ENCODE measurements around the gene ASCC3. TPM values are rescaled to one million over a fixed set of nuclear protein-coding genes. Genes with fewer than 3 reads are reported as not detected.

Gene ASCC3
- total and polyA plus RNA-seq, 2 donors (not counting 3 experiments of a cell fraction or from before 2014, with no cell fraction given) = 15.7 to 57.2 TPM

GRCh38 chr6:100899202-100899601 is 18.1 kb upstream of the ASCC3 start:
- Histone ChIP-seq H3K9ac (replicated peaks; ENCODE audit: extremely low read depth, insufficient read depth, low read length) (no peak overlapping the region), H2AFZ (ENCODE audit: low read depth, low read length) (no peak overlapping the region), H4K20me1 (replicated peaks; ENCODE audit: control insufficient read depth, extremely low read depth, insufficient read depth, low read length) (no peaks in the 10 kb centered on the region), H3K4me3 (replicated peaks in 1 of 3; ENCODE audit: insufficient read depth in 1 of 3, low read depth in 1 of 3, low read length in 3 of 3) (no peak overlapping the region), H3K27ac (ENCODE audit: insufficient read depth, low read depth, low read length) (no peak overlapping the region), H3K36me3 (ENCODE audit: control insufficient read depth in 2 of 2, extremely low read depth in 1 of 2, insufficient read depth in 2 of 2, low read length in 2 of 2) (no peaks in the 10 kb centered on the region), H3K4me1 (ENCODE audit: control insufficient read depth, extremely low read depth, insufficient read depth, low read length) (no peaks in the 10 kb centered on the region), H3K4me2 (ENCODE audit: insufficient read depth, low read length) (no peak overlapping the region), H3K9me3 (replicated peaks; ENCODE audit: control insufficient read depth, insufficient read depth, low read length) (no peaks in the 10 kb centered on the region), H3K79me2 (ENCODE audit: control insufficient read depth, insufficient read depth, low read length) (no peaks in the 10 kb centered on the region), H3K9me1 (replicated peaks; ENCODE audit: control insufficient read depth, extremely low read depth, insufficient read depth, low read length) (no peaks in the 10 kb centered on the region), H3K27me3 (ENCODE audit: control insufficient read depth in 2 of 2, insufficient read depth in 2 of 2, low read length in 2 of 2) (no peaks in the 10 kb centered on the region)
- POLR2A ChIA-PET = no interaction called here
- dilution Hi-C loops (cut with MboI; ENCODE audit: extremely low pct_ligation_motif_present, low sequenced_read_pairs) = no loop called here
- FAIRE-seq (no peak), DNase-seq (ENCODE audit: low read depth, low spot score) (no peak)
- TF ChIP-seq POLR2AphosphoS5 (IDR thresholded peaks at IDR 0.05; ENCODE audit: insufficient read depth, low read depth, low read length) = no peak
- TF ChIP-seq EZH2 (IDR thresholded peaks at IDR 0.05; ENCODE audit: borderline replicate concordance, low read depth, low read length, severe bottlenecking) = no peak
- no peak for TF ChIP-seq GATA2 (IDR thresholded peaks at IDR 0.05; ENCODE audit: insufficient read depth, insufficient read length, low read depth, low read length)
- TF ChIP-seq, protein P1, sequence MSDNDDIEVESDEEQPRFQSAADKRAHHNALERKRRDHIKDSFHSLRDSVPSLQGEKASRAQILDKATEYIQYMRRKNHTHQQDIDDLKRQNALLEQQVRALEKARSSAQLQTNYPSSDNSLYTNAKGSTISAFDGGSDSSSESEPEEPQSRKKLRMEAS (IDR thresholded peaks at IDR 0.05; ENCODE audit: insufficient read depth, insufficient read length) = no peak
- TF ChIP-seq, protein P2, sequence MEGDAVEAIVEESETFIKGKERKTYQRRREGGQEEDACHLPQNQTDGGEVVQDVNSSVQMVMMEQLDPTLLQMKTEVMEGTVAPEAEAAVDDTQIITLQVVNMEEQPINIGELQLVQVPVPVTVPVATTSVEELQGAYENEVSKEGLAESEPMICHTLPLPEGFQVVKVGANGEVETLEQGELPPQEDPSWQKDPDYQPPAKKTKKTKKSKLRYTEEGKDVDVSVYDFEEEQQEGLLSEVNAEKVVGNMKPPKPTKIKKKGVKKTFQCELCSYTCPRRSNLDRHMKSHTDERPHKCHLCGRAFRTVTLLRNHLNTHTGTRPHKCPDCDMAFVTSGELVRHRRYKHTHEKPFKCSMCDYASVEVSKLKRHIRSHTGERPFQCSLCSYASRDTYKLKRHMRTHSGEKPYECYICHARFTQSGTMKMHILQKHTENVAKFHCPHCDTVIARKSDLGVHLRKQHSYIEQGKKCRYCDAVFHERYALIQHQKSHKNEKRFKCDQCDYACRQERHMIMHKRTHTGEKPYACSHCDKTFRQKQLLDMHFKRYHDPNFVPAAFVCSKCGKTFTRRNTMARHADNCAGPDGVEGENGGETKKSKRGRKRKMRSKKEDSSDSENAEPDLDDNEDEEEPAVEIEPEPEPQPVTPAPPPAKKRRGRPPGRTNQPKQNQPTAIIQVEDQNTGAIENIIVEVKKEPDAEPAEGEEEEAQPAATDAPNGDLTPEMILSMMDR (IDR thresholded peaks at IDR 0.05; ENCODE audit: extremely low read depth in 1 of 2, insufficient read depth in 1 of 2, low read depth in 1 of 2, low read length in 2 of 2) = no peak
- no peak for TF ChIP-seq FOS (IDR thresholded peaks at IDR 0.05; ENCODE audit: borderline replicate concordance, insufficient read depth, low read length)
- TF ChIP-seq JUN (IDR thresholded peaks at IDR 0.05; ENCODE audit: borderline replicate concordance, insufficient read depth, insufficient read length, low read depth) = no peak
- TF ChIP-seq MYC (IDR thresholded peaks at IDR 0.05; ENCODE audit: low read depth, low read length) = no peak
- no peak for TF ChIP-seq POLR2A (IDR thresholded peaks at IDR 0.05; ENCODE audit: low read depth, low read length)
- BruUV-seq (replicated peaks) = no TSS peak
- CTCF ChIA-PET = no interaction called here
- intact Hi-C loops (cut with micrococcal nuclease) = no loop called here
